Measurements from ENCODE around the gene PYCR2.
"Not testable (repeated sequence)": the region's sequence is repeated elsewhere in the genome, so short reads cannot be mapped to it uniquely, and the experiment has no call there.

Gene PYCR2

GRCh38 chr1:225923692-225924555 is at the start of gene PYCR2:
Gene PYCR2 (minus strand): TSS chr1:225924250. CDS start chr1:225924110, 140 bp downstream.
- DNase-seq: peak; percentile 83

GRCh38 chr1:225973158-225973557 is 49.1 kb upstream of the PYCR2 start:
- DNase-seq: no peak

GRCh38 chr1:225972344-225973152 is 48.5 kb upstream of the PYCR2 start:
- no peak for DNase-seq

GRCh38 chr1:225970592-225971157 is 46.6 kb upstream of the PYCR2 start:
- not testable (repeated sequence) for DNase-seq

GRCh38 chr1:225969751-225970150 is 45.7 kb upstream of the PYCR2 start:
- not testable (repeated sequence) for DNase-seq

- DNase-seq: no peak
Observed at GRCh38 chr1:225965231-225965630, 41.2 kb upstream of the PYCR2 start.

GRCh38 chr1:225963735-225964530 is 39.9 kb upstream of the PYCR2 start:
- no peak for DNase-seq

GRCh38 chr1:225962440-225962975 is 38.5 kb upstream of the PYCR2 start:
- no peak for DNase-seq

- no peak for DNase-seq
Observed at GRCh38 chr1:225961659-225962439, 37.8 kb upstream of the PYCR2 start.

- no peak for DNase-seq
Observed at GRCh38 chr1:225958041-225958440, 34.0 kb upstream of the PYCR2 start.

GRCh38 chr1:225954753-225955152 is 30.7 kb upstream of the PYCR2 start:
- no peak for DNase-seq

GRCh38 chr1:225953315-225953714 is 29.3 kb upstream of the PYCR2 start:
- DNase-seq: no peak

GRCh38 chr1:225950905-225951497 is 27.0 kb upstream of the PYCR2 start:
- no peak for DNase-seq

GRCh38 chr1:225949041-225949440 is 25.0 kb upstream of the PYCR2 start:
- DNase-seq: no peak

- DNase-seq: no peak
Observed at GRCh38 chr1:225946803-225947202, 22.8 kb upstream of the PYCR2 start.

GRCh38 chr1:225946082-225946620 is 22.1 kb upstream of the PYCR2 start:
- DNase-seq: no peak

- DNase-seq: no peak
Observed at GRCh38 chr1:225945564-225945963, 21.5 kb upstream of the PYCR2 start.

GRCh38 chr1:225944951-225945350 is 20.9 kb upstream of the PYCR2 start:
- DNase-seq: no peak

GRCh38 chr1:225944387-225944786 is 20.3 kb upstream of the PYCR2 start:
- no peak for DNase-seq

- DNase-seq: no peak
Observed at GRCh38 chr1:225943582-225943981, 19.5 kb upstream of the PYCR2 start.

GRCh38 chr1:225942574-225942973 is 18.5 kb upstream of the PYCR2 start:
- no peak for DNase-seq
